GM20000 (cell line): ENCODE measurements around the gene SLC25A1.

Experiments used
- DNase-seq: peaks from one replicate; pipeline ENCODE4 v3.0.0; 2012; ENCODE audit warnings: low spot score
- CTCF ChIP-seq: IDR thresholded peaks from 2 replicates; pipeline ENCODE4 v1.5.1; 2012; ENCODE audit warnings: mild to moderate bottlenecking, control low read depth; ENCODE audit errors: extremely low read depth, missing control alignments

SLC25A1 gene

GRCh38 chr22:19131685-19132015 is 46.9 kb downstream of the SLC25A1 start:
- no peak for TF ChIP-seq CTCF

GRCh38 chr22:19130959-19131684 is 47.4 kb downstream of the SLC25A1 start, which contains the start of gene TSSK2:
TSSK2 (plus strand) TSS chr22:19131308; CDS start chr22:19131400, 92 bp downstream.
- no peak for TF ChIP-seq CTCF
- no peak for DNase-seq

More at GRCh38 chr22:19131685-19132015, 46.9 kb downstream of the SLC25A1 start:
- no peak for DNase-seq

- DNase-seq = no peak
- TF ChIP-seq CTCF = no peak
Measured at GRCh38 chr22:19129871-19130270, 48.7 kb downstream of the SLC25A1 start.

- TF ChIP-seq CTCF = no peak
- no peak for DNase-seq
Measured at GRCh38 chr22:19128946-19129727, 49.4 kb downstream of the SLC25A1 start.

- TF ChIP-seq CTCF = no peak
- no peak for DNase-seq
Measured at GRCh38 chr22:19128009-19128401, 50.5 kb downstream of the SLC25A1 start.

GRCh38 chr22:19127329-19128008 is 51.1 kb downstream of the SLC25A1 start:
- no peak for DNase-seq
- no peak for TF ChIP-seq CTCF
